Endometrial microvascular endothelial cells (primary cell): ENCODE results near the gene DUOXA2. TPM values are rescaled to one million over a fixed set of nuclear protein-coding genes. Genes with fewer than 3 reads are reported as not detected.
"Not testable (repeated sequence)": the region's sequence is repeated elsewhere in the genome, so short reads cannot be mapped to it uniquely, and the experiment has no call there.

Experiments used
- in situ Hi-C: cut with HindIII; loops from 2 replicates; pipeline ENCODE4 v1.10.0; 2017; ENCODE audit warnings: low sequenced_read_pairs, low pct_unique_long_range_greater_than_20kb; ENCODE audit errors: inconsistent ontology term
- total RNA-seq: library from RNA; depleted of rRNA; stranded (reverse); fragments of >200 nt; gene quantifications from one replicate; pipeline ENCODE4 v1.2.3, GENCODE V29; 2015; ENCODE audit errors: inconsistent ontology term

Gene DUOXA2
- total RNA-seq, 1 donor from 2014 or later, result not detected

GRCh38 chr15:45093622-45094357 lies 20.3 kb upstream of the DUOXA2 start:
- in situ Hi-C loops, result no loop called here

- in situ Hi-C loops, result no loop called here
These were observed 19.8 kb upstream of the DUOXA2 start for GRCh38 chr15:45094358-45094730.

GRCh38 chr15:45095661-45096060 lies 18.5 kb upstream of the DUOXA2 start:
- in situ Hi-C loops, result no loop called here

GRCh38 chr15:45097466-45097865 lies 16.7 kb upstream of the DUOXA2 start:
- in situ Hi-C loops, result no loop called here

GRCh38 chr15:45099549-45100165 lies 14.5 kb upstream of the DUOXA2 start:
- in situ Hi-C loops, result no loop called here

- in situ Hi-C loops, result no loop called here
These were observed 13.1 kb upstream of the DUOXA2 start for GRCh38 chr15:45100884-45101625.

GRCh38 chr15:45101749-45102148 lies 12.4 kb upstream of the DUOXA2 start:
- in situ Hi-C loops, result no loop called here

- in situ Hi-C loops, result no loop called here
These were observed 11.9 kb upstream of the DUOXA2 start for GRCh38 chr15:45102226-45102625.

GRCh38 chr15:45104170-45104569 lies 10.0 kb upstream of the DUOXA2 start:
- in situ Hi-C loops, result not testable (repeated sequence)

- in situ Hi-C loops, result no loop called here
These were observed 8.5 kb upstream of the DUOXA2 start for GRCh38 chr15:45105586-45105985.

GRCh38 chr15:45106002-45106790 lies 7.9 kb upstream of the DUOXA2 start:
- in situ Hi-C loops, result no loop called here

GRCh38 chr15:45107941-45108630 lies 6.0 kb upstream of the DUOXA2 start:
- in situ Hi-C loops, result no loop called here

- in situ Hi-C loops, result no loop called here
These were observed 3.8 kb upstream of the DUOXA2 start for GRCh38 chr15:45110256-45110820.

- in situ Hi-C loops, result no loop called here
These were observed 2.6 kb upstream of the DUOXA2 start for GRCh38 chr15:45111390-45112142.

GRCh38 chr15:45112143-45112590 lies 2.0 kb upstream of the DUOXA2 start:
- in situ Hi-C loops, result no loop called here

GRCh38 chr15:45112591-45113379 lies 1.3 kb upstream of the DUOXA2 start:
- in situ Hi-C loops, result no loop called here

GRCh38 chr15:45113380-45113990 lies 641 bp upstream of the DUOXA2 start:
- in situ Hi-C loops, result no loop called here
